Globus pallidus (tissue), 1 donor: ENCODE results near the gene SHOC2.

Experiments used
- DNase-seq: peaks from one replicate; pipeline ENCODE4 v3.0.0-alpha.2; 2015; ENCODE audit warnings: low spot score

The SHOC2 gene

DNA sequence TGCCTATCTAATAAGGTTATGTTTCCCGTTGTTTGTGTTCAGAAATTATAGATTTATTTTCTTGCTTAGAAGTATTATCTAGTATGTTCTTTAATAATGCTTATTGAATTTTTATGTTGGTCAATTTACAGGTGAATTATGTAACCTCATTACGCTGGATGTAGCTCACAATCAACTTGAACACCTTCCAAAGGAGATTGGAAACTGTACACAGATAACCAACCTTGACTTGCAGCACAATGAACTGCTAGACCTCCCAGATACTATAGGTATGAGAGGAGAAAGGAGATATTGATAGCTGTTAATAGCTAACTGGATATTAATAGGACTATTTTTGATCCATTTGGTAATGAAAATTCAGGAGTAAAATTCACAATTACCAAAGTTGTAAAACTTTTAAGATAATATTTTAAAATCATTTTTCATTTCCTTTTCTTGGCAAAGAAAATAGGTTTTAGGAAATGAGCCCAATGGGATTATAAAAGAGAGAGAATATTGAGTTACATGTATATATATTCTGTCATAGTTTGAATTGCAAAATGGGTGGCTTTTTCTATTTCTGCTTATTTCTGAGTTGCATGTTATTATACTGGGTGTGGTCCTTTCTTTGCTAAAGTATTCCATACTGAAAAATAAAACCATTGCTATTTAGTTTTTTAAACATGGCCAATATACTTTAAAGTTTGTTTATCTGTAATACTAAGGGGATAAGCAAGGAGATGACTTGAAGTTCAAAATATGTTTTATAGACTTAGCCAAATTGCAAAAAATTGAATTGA lies 66.3 kb downstream of the SHOC2 start:
- DNase-seq, result no peak

- no peak for DNase-seq
Observed at GRCh38 chr10:110989016-110989415, 69.6 kb downstream of the SHOC2 start.

DNA sequence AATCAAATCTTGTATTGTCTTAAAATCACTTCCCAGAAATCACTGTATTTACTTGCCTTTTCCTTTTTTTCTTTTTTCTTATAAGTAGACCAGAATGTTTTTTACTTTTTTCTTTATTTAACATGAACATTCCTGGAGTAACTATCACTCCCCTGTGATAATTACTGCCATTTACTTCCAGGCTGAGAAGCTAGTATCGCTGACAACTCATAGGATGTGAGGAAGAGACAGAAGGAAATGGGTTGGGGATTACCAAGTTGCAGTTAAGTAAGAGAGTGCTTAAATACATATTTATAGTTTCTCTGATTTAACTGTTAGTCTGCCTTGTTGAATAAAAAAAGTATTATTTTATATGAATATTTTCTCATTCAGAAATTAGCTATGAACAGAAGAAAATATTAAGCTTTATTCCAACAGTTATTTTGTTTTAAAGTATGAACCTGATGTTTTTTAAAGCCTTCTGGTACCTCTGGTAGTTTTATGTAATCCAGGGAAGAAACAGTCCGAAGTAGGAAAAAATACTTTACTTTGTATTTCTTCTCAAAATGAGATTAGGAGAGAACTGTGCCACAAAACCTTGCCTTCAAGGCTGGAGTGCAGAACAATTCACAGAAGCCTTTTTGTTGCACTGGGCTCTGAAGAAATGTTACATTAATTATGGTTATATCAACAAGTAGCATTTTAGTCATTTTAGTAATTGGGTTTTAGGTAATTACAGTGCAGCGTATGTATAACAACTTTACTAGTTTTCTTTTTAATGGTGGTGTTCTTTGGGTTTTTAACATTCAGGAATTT lies 72.8 kb downstream of the SHOC2 start:
- peak; percentile 24 for DNase-seq

GRCh38 chr10:110993024-110993693 lies 73.8 kb downstream of the SHOC2 start:
- no peak for DNase-seq

- no peak for DNase-seq
Observed at GRCh38 chr10:110994406-110995086, 75.1 kb downstream of the SHOC2 start.

DNA sequence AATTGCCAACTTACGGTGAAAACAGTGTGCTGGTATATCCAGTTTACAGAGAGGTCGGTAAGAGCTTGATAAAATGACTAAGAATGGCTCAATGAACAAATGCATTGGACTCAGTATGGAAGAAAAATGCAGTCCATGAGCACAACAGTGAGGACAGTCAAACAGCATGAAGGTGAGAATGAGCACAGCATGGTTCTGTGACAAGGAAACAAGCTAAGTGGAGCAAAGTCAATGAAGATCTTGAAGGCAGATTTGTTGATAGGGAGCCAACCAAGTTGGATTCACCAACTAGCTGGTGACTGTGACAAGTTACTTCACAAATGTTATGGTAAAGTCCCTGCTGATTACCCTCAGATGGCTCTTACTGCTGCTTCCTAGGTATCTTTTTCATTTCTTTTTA lies 75.9 kb downstream of the SHOC2 start:
- DNase-seq, result no peak

DNA sequence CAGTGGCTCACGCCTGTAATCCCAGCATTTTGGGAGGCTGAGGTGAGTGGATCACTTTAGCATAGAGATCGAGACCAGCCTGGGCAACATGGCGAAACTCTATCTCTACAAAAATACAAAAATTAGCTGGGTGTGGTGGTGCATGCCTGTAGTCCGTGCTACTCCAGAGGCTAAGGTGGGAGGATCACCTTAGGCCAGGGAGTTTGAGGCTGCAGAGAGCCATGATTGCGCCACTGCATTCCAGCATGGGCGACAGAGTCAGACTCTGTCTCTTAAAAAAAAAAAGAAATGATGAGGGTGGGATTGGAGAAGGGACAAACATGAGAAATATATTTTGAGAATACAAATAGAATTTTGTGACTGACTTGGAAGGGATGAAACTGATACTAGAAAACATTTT lies 76.9 kb downstream of the SHOC2 start:
- DNase-seq, result no peak

DNA sequence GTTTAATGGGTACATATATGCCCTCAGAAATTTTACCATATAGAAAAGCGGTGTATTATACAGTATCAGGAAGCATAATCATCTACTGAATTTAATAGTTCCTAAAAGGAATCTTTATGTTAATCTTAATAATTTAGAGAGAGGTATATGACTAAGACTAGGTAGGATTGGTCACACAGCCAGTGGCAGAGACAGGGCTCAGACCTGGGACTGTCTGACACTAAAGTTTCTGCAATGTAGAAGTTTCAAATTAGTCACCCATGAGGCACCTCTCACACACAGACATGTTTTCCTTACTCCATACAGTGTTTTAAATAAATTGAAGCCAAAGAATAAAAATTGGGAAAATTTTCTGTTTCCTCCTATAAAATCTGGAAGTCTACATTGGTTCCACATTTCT lies 84.6 kb downstream of the SHOC2 start:
- no peak for DNase-seq

GRCh38 chr10:111007486-111007885 lies 88.1 kb downstream of the SHOC2 start:
- no peak for DNase-seq

DNA sequence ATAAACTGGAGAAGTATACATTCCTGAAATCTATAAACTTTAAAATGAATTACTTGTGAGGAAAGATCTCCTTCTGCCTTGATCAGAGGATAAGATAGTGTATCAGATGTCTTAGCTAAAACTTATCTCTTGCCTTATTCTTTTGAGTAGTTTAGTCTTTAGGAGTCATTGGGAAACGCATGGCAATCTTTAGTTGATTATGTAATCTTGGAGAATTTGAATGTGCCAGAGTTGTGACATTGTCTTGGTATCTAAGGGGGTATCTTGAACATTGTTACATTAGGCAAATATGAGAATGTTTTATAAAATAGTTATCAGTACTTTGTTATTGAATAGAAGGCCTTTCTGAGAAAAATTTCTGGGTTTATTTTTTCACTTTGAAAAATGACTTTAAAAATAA lies 95.8 kb downstream of the SHOC2 start:
- DNase-seq, result no peak

DNA sequence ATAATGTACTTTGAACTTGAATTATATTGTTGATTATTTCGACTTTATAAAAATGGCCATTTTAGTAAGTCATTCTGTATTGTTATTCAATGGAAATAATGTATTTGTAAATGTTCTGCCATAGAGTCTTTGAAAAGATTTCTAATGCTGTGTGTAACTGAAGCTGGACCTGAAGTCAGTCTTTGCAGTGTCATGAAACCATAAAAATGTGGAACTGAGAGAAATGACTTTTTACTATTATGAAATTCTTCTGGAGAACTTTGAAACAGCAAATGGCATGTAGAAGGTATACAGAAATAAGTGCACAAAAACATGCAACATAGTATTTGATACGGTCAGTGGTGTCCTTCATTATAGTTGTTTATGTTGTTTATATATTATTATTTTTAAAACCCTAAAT lies 97.7 kb downstream of the SHOC2 start:
- no peak for DNase-seq

- no peak for DNase-seq
Observed at GRCh38 chr10:111018021-111018420, 98.6 kb downstream of the SHOC2 start.

- DNase-seq, result no peak
Observed at GRCh38 chr10:111023060-111023459, 103.7 kb downstream of the SHOC2 start.

GRCh38 chr10:111030042-111030750 lies 110.8 kb downstream of the SHOC2 start:
- no peak for DNase-seq

- no peak for DNase-seq
Observed at GRCh38 chr10:111034598-111035310, 115.3 kb downstream of the SHOC2 start.

GRCh38 chr10:111035542-111035941 lies 116.1 kb downstream of the SHOC2 start:
- DNase-seq, result no peak

GRCh38 chr10:111037858-111038257 lies 118.5 kb downstream of the SHOC2 start:
- DNase-seq, result no peak

GRCh38 chr10:111039522-111039921 lies 120.1 kb downstream of the SHOC2 start:
- no peak for DNase-seq

GRCh38 chr10:111057006-111057405 lies 137.6 kb downstream of the SHOC2 start:
- no peak for DNase-seq
